SK-N-SH (cell line): ENCODE measurements around the gene RPRM. TPM values are rescaled to one million over a fixed set of nuclear protein-coding genes. Genes with fewer than 3 reads are reported as not detected.
"Not testable (repeated sequence)": the region's sequence is repeated elsewhere in the genome, so short reads cannot be mapped to it uniquely, and the experiment has no call there.

Source experiments
- CTCF ChIA-PET: fragments of 300-600, 350-600 bp; formaldehyde crosslinking; extraction: SDS; loops from one replicate; lab custom pipeline; 2021; lab: Yijun Ruan, JAX
- POLR2A ChIA-PET: fragments of 350-600 bp; sonication (Branson Sonifier 250); formaldehyde crosslinking; extraction: SDS; loops from one replicate; lab custom pipeline; 2020; ENCODE audit warnings: antibody characterized with exemption, inconsistent platforms; lab: Yijun Ruan, JAX
- DNase-seq: peaks from one replicate; pipeline ENCODE4 v3.0.0; 2012
- H2AFZ ChIP-seq: fragments of 200-600 bp; sonication (generic); 2 replicates; pipeline ENCODE4 v1.8.1; 2016; ENCODE audit warnings: antibody characterized with exemption, mild to moderate bottlenecking, low read depth
- H3F3A ChIP-seq: fragments of 200-600 bp; sonication (generic); replicated peaks from 2 replicates; pipeline ENCODE3; 2016; ENCODE audit warnings: antibody characterized with exemption, mild to moderate bottlenecking; ENCODE audit not compliant: insufficient read depth
- H3K27ac ChIP-seq, 2 experiments: fragments of 200-500 bp in 1 of 2; fragments of 200-600 bp in 1 of 2; sonication (Bioruptor generic) in 1 of 2; sonication (generic), shearing (Covaris generic) in 1 of 2; 2 replicates each; pipeline versions ENCODE4 v1.5.1 to v1.6.1; 2014 to 2016; ENCODE audit warnings: low read depth in 2 of 2, inconsistent platforms in 1 of 2, low read length in 1 of 2, mild to moderate bottlenecking in 1 of 2, mixed read lengths in 1 of 2
- H3K27me3 ChIP-seq: fragments of 200-600 bp; sonication (generic), shearing (Covaris generic); 2 replicates; pipeline ENCODE4 v1.6.1; 2016; ENCODE audit warnings: mixed run types; ENCODE audit not compliant: insufficient read depth
- H3K36me3 ChIP-seq, 2 experiments: fragments of 200-500 bp in 1 of 2; fragments of 200-600 bp in 1 of 2; sonication (Bioruptor generic) in 1 of 2; sonication (generic) in 1 of 2; replicated peaks in 1 of 2; 2 replicates each; pipeline versions ENCODE3 to v1.5.1; 2014 to 2016; ENCODE audit warnings: low read length in 1 of 2, mild to moderate bottlenecking in 1 of 2; ENCODE audit not compliant: insufficient read depth in 2 of 2, control insufficient read depth in 1 of 2
- H3K4me1 ChIP-seq, 2 experiments: fragments of 200-500 bp in 1 of 2; fragments of 200-600 bp in 1 of 2; sonication (Bioruptor generic) in 1 of 2; sonication (generic), shearing (Covaris generic) in 1 of 2; 2 replicates each; pipeline versions ENCODE4 v1.5.1 to v1.6.1; 2014 to 2016; ENCODE audit warnings: low read depth in 1 of 2, low read length in 1 of 2, mixed run types in 1 of 2; ENCODE audit not compliant: insufficient read depth in 2 of 2, control insufficient read depth in 1 of 2
- H3K4me2 ChIP-seq: fragments of 200-600 bp; sonication (generic), shearing (Covaris generic); 2 replicates; pipeline ENCODE4 v1.6.1; 2017; ENCODE audit warnings: mixed run types
- H3K4me3 ChIP-seq, 2 experiments: fragments of 200-500 bp in 1 of 2; fragments of 200-600 bp in 1 of 2; sonication (Bioruptor generic) in 1 of 2; sonication (generic), shearing (Covaris generic) in 1 of 2; 2 replicates each; pipeline versions ENCODE4 v1.5.1 to v1.8.1; 2014 to 2016; ENCODE audit warnings: low read depth in 2 of 2, inconsistent platforms in 1 of 2, low read length in 1 of 2, mild to moderate bottlenecking in 1 of 2, mixed read lengths in 1 of 2, moderate library complexity in 1 of 2
- H3K79me2 ChIP-seq: fragments of 200-600 bp; sonication (generic); 2 replicates; pipeline ENCODE4 v1.8.1; 2017; ENCODE audit warnings: mild to moderate bottlenecking; ENCODE audit not compliant: insufficient read depth
- H3K9ac ChIP-seq: fragments of 200-600 bp; sonication (generic); 2 replicates; pipeline ENCODE4 v1.6.1; 2017; ENCODE audit warnings: mixed run types
- H3K9me2 ChIP-seq: fragments of 200-600 bp; sonication (generic); 2 replicates; pipeline ENCODE4 v1.6.1; 2017; ENCODE audit warnings: mixed run types
- H3K9me3 ChIP-seq: fragments of 200-600 bp; sonication (generic); 2 replicates; pipeline ENCODE4 v1.6.1; 2017; ENCODE audit warnings: mixed run types, mild to moderate bottlenecking, moderate library complexity
- H4K20me1 ChIP-seq: fragments of 200-600 bp; sonication (generic); 2 replicates; pipeline ENCODE4 v1.6.1; 2017; ENCODE audit warnings: mild to moderate bottlenecking, mixed run types; ENCODE audit not compliant: insufficient read depth
- ELF1 ChIP-seq: IDR thresholded peaks from 2 replicates; pipeline ENCODE4 v1.4.0; 2012
- JUND ChIP-seq: IDR thresholded peaks from 2 replicates; pipeline ENCODE4 v1.4.0; 2012
- MEF2A ChIP-seq: IDR thresholded peaks from 2 replicates; pipeline ENCODE4 v1.4.0; 2012; ENCODE audit warnings: low read depth, borderline replicate concordance
- MXI1 ChIP-seq: IDR thresholded peaks from 2 replicates; pipeline ENCODE4 v1.6.1; 2012; ENCODE audit warnings: mild to moderate bottlenecking, low read depth, low read length, improper control_type of control experiment
- RCOR1 ChIP-seq: fragments of 150-350 bp; IDR thresholded peaks from 2 replicates; pipeline ENCODE4 v1.6.1; 2017; ENCODE audit warnings: antibody characterized with exemption, low read length
- TCF12 ChIP-seq: IDR thresholded peaks from 2 replicates; pipeline ENCODE4 v1.4.0; 2012
- WGBS: methylation state at CpG from one replicate; pipeline ENCODE4 v1.1.6; 2017; ENCODE audit warnings: low lambda C conversion rate; 5-methylcytosine and 5-hydroxymethylcytosine counted together
- polyA plus RNA-seq, 3 experiments: library from polyadenylated mRNA; depleted of rRNA; stranded (reverse); fragments of >200 nt; gene quantifications; 2 replicates each; pipeline ENCODE4 v1.2.3, GENCODE V29; 2012
- TF ChIP-seq, protein P1 (sequence below): fragments of 200-600 bp; sonication (generic); IDR thresholded peaks from 2 replicates; pipeline ENCODE4 v1.6.1; 2017; ENCODE audit warnings: antibody characterized with exemption, mild to moderate bottlenecking, moderate library complexity
- TF ChIP-seq, protein P2 (sequence below): IDR thresholded peaks from 2 replicates; pipeline ENCODE4 v1.6.1; 2012; ENCODE audit warnings: mild to moderate bottlenecking, low read depth, low read length, moderate library complexity
- TF ChIP-seq, protein P3 (sequence below): IDR thresholded peaks from 2 replicates; pipeline ENCODE4 v1.4.0; 2012; ENCODE audit warnings: low read depth
- TF ChIP-seq, protein P4 (sequence below): fragments of 150-350 bp; IDR thresholded peaks from 2 replicates; pipeline ENCODE4 v1.6.1; 2017; ENCODE audit warnings: antibody characterized with exemption, low read length, low read depth, borderline replicate concordance
- TF ChIP-seq, protein P5 (sequence below): IDR thresholded peaks from 2 replicates; pipeline ENCODE4 v1.4.0; 2012; ENCODE audit warnings: low read depth, borderline replicate concordance

The RPRM gene
- polyA plus RNA-seq, 1 of the 3 experiments (the other 2 are of a cell fraction): 0.03 TPM

DNA sequence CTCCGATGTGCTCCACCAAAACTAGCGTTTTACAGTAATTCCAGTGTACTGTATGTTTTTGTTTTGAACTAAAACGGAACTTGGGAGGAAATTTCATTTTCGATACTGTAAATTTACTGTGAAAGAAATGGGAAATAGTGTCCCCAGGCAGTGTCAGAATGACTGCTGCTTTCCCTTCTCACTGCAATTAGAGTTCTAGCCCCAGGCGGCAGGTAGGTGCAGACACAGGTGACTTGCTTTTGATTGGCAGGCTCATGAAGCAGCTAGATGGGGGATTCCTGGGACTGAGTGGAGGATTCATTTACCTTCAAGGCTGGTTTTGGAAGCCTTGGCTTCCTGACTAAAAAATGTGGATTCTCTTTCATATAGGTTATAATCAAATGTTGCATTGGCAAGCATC is 27.0 kb downstream of the RPRM start (continued):
- TF ChIP-seq, protein P1, sequence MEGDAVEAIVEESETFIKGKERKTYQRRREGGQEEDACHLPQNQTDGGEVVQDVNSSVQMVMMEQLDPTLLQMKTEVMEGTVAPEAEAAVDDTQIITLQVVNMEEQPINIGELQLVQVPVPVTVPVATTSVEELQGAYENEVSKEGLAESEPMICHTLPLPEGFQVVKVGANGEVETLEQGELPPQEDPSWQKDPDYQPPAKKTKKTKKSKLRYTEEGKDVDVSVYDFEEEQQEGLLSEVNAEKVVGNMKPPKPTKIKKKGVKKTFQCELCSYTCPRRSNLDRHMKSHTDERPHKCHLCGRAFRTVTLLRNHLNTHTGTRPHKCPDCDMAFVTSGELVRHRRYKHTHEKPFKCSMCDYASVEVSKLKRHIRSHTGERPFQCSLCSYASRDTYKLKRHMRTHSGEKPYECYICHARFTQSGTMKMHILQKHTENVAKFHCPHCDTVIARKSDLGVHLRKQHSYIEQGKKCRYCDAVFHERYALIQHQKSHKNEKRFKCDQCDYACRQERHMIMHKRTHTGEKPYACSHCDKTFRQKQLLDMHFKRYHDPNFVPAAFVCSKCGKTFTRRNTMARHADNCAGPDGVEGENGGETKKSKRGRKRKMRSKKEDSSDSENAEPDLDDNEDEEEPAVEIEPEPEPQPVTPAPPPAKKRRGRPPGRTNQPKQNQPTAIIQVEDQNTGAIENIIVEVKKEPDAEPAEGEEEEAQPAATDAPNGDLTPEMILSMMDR: no peak
- TF ChIP-seq JUND (no peak), MXI1 (no peak), MEF2A (no peak), TCF12 (no peak)
- TF ChIP-seq, protein P2, sequence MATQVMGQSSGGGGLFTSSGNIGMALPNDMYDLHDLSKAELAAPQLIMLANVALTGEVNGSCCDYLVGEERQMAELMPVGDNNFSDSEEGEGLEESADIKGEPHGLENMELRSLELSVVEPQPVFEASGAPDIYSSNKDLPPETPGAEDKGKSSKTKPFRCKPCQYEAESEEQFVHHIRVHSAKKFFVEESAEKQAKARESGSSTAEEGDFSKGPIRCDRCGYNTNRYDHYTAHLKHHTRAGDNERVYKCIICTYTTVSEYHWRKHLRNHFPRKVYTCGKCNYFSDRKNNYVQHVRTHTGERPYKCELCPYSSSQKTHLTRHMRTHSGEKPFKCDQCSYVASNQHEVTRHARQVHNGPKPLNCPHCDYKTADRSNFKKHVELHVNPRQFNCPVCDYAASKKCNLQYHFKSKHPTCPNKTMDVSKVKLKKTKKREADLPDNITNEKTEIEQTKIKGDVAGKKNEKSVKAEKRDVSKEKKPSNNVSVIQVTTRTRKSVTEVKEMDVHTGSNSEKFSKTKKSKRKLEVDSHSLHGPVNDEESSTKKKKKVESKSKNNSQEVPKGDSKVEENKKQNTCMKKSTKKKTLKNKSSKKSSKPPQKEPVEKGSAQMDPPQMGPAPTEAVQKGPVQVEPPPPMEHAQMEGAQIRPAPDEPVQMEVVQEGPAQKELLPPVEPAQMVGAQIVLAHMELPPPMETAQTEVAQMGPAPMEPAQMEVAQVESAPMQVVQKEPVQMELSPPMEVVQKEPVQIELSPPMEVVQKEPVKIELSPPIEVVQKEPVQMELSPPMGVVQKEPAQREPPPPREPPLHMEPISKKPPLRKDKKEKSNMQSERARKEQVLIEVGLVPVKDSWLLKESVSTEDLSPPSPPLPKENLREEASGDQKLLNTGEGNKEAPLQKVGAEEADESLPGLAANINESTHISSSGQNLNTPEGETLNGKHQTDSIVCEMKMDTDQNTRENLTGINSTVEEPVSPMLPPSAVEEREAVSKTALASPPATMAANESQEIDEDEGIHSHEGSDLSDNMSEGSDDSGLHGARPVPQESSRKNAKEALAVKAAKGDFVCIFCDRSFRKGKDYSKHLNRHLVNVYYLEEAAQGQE: no peak

DNA sequence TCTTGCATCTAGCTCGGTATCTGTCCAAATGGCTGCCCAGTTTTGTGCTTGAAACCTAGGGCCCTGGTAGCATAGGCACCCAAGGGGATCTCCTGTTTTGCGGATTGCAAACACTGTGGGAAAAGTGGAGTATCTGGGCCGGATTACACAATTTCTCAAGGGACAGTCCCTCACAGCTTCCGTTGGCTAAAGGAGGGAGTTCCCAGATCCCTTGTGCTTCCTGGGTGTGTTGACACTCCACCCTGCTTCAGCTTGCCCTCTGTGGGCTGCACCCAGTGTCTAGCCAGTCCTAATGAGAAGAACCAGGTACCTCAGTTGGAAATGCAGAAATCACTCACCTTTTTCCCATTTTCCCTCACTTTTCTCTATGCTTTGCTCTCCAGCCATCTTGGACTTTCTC is 35.5 kb downstream of the RPRM start:
- no peak for DNase-seq
- Histone ChIP-seq H3K27ac (no peak overlapping the region), H3K27me3 (no peaks in the 10 kb centered on the region), H3K4me2 (no peak overlapping the region), H3K4me1 (no peaks in the 10 kb centered on the region), H3K9ac (no peak overlapping the region), H3K4me3 (no peak overlapping the region), H3K36me3 (no peaks in the 10 kb centered on the region), H3K9me2 (no peaks in the 10 kb centered on the region), H3F3A (no peaks in the 10 kb centered on the region), H3K79me2 (no peaks in the 10 kb centered on the region), H2AFZ (no peak overlapping the region), H3K9me3 (no peaks in the 10 kb centered on the region), H4K20me1 (no peaks in the 10 kb centered on the region)
- POLR2A ChIA-PET: no interaction called here
- TF ChIP-seq, protein P3, sequence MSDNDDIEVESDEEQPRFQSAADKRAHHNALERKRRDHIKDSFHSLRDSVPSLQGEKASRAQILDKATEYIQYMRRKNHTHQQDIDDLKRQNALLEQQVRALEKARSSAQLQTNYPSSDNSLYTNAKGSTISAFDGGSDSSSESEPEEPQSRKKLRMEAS: no peak
- no peak for TF ChIP-seq ELF1
- TF ChIP-seq, protein P4, sequence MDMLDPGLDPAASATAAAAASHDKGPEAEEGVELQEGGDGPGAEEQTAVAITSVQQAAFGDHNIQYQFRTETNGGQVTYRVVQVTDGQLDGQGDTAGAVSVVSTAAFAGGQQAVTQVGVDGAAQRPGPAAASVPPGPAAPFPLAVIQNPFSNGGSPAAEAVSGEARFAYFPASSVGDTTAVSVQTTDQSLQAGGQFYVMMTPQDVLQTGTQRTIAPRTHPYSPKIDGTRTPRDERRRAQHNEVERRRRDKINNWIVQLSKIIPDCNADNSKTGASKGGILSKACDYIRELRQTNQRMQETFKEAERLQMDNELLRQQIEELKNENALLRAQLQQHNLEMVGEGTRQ: no peak
- TF ChIP-seq, protein P5, sequence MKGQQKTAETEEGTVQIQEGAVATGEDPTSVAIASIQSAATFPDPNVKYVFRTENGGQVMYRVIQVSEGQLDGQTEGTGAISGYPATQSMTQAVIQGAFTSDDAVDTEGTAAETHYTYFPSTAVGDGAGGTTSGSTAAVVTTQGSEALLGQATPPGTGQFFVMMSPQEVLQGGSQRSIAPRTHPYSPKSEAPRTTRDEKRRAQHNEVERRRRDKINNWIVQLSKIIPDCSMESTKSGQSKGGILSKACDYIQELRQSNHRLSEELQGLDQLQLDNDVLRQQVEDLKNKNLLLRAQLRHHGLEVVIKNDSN: no peak
- no peak for TF ChIP-seq RCOR1
- CTCF ChIA-PET: interaction anchor here (0.7 to 1.2 kb wide), 2 partner anchors 36 to 220 kb away, joined by 3 to 4 read pairs; no protein-coding TSS in a partner anchor
- WGBS: 22% methylated on average over 3 of the region's 4 CpGs

DNA sequence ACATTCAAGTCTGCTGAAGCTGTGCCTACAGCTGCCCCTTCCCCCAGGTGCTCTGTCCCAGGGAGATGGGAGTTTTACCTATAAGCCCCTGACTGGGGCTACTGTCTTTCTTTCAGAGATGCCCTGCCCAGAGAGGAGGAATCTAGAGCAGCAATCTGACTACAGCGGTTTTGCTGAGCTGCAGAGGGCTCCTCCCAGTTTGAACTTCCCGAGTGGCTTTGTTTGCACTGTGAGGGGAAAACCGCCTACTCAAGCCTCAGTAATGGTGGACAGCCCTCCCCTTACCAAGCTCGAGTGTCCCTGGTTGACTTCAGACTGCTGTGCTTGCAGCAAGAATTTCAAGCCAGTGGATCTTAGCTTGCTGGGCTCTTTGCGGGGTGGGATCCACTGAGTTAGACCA is 35.9 kb downstream of the RPRM start:
- H3K9ac ChIP-seq, H3K27ac ChIP-seq, H3F3A ChIP-seq, H4K20me1 ChIP-seq, H3K79me2 ChIP-seq, H3K36me3 ChIP-seq, H3K9me2 ChIP-seq, DNase-seq, POLR2A ChIA-PET, H3K4me2 ChIP-seq, H3K9me3 ChIP-seq, H3K4me3 ChIP-seq, H2AFZ ChIP-seq, H3K27me3 ChIP-seq, H3K4me1 ChIP-seq: not testable (repeated sequence)
- 0% methylated on average over 3 of the region's 5 CpGs for WGBS
- CTCF ChIA-PET: interaction anchor here (0.7 to 1.2 kb wide), 2 partner anchors 37 to 220 kb away, joined by 3 to 4 read pairs; no protein-coding TSS in a partner anchor

DNA sequence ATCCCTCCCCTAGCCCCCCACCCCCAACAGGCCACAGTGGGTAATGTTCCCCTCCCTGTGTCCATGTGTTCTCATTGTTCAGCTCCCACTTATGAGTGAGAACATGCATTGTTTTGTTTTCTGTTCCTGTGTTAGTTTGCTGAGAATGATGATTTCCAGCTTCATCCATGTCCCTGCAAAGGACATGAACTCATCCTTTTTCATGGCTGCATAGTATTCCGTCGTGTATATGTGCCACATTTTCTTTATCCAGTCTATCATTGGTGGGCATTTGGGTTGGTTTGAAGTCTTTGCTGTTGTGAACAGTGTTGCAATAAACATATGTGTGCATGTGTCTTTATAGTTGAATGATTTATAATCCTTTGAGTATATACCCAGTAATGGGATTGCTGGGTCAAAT is 38.5 kb downstream of the RPRM start:
- not testable (repeated sequence) for H3K9ac ChIP-seq, H3K27me3 ChIP-seq
- WGBS: 29% methylated on average over 2 of the region's 2 CpGs

More for the DNA sequence above, 38.5 kb downstream of the RPRM start:
- H3K36me3 ChIP-seq, H3K27ac ChIP-seq, H3F3A ChIP-seq, H3K9me2 ChIP-seq, CTCF ChIA-PET, H3K4me3 ChIP-seq, H4K20me1 ChIP-seq, DNase-seq, H3K4me2 ChIP-seq, POLR2A ChIA-PET, H3K4me1 ChIP-seq, H2AFZ ChIP-seq, H3K9me3 ChIP-seq, H3K79me2 ChIP-seq: not testable (repeated sequence)
